ENCODE results near the gene TPRN.

GRCh38 chr9:137141976-137142936, 58.3 kb downstream of the TPRN start:
- TF ChIP-seq POLR2AphosphoS5 (IDR thresholded peaks at IDR 0.05) = no peak
- TF ChIP-seq, protein P1, sequence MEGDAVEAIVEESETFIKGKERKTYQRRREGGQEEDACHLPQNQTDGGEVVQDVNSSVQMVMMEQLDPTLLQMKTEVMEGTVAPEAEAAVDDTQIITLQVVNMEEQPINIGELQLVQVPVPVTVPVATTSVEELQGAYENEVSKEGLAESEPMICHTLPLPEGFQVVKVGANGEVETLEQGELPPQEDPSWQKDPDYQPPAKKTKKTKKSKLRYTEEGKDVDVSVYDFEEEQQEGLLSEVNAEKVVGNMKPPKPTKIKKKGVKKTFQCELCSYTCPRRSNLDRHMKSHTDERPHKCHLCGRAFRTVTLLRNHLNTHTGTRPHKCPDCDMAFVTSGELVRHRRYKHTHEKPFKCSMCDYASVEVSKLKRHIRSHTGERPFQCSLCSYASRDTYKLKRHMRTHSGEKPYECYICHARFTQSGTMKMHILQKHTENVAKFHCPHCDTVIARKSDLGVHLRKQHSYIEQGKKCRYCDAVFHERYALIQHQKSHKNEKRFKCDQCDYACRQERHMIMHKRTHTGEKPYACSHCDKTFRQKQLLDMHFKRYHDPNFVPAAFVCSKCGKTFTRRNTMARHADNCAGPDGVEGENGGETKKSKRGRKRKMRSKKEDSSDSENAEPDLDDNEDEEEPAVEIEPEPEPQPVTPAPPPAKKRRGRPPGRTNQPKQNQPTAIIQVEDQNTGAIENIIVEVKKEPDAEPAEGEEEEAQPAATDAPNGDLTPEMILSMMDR (IDR thresholded peaks at IDR 0.05) = no peak

Data from transverse colon (tissue), 4 donors.